ENCODE measurements around the gene DPYD.

DPYD gene

GRCh38 chr1:97119260-97120158 lies 801.3 kb downstream of the DPYD start:
- in situ Hi-C loops (cut with MboI; ENCODE audit: low sequenced_read_pairs): no loop called here

- in situ Hi-C loops (cut with MboI; ENCODE audit: low sequenced_read_pairs): no loop called here
Observed at GRCh38 chr1:97114842-97115241, 806.0 kb downstream of the DPYD start.

- in situ Hi-C loops (cut with MboI; ENCODE audit: low sequenced_read_pairs): no loop called here
Observed at GRCh38 chr1:97112442-97112841, 808.4 kb downstream of the DPYD start.

- in situ Hi-C loops (cut with MboI; ENCODE audit: low sequenced_read_pairs): no loop called here
Observed at GRCh38 chr1:97108179-97108578, 812.7 kb downstream of the DPYD start.

GRCh38 chr1:97105531-97105930 lies 815.3 kb downstream of the DPYD start:
- in situ Hi-C loops (cut with MboI; ENCODE audit: low sequenced_read_pairs): no loop called here

GRCh38 chr1:97101509-97101908 lies 819.3 kb downstream of the DPYD start:
- in situ Hi-C loops (cut with MboI; ENCODE audit: low sequenced_read_pairs): no loop called here

- in situ Hi-C loops (cut with MboI; ENCODE audit: low sequenced_read_pairs): no loop called here
Observed at GRCh38 chr1:97097404-97097925, 823.4 kb downstream of the DPYD start.

GRCh38 chr1:97095764-97096163 lies 825.1 kb downstream of the DPYD start:
- in situ Hi-C loops (cut with MboI; ENCODE audit: low sequenced_read_pairs): no loop called here

- in situ Hi-C loops (cut with MboI; ENCODE audit: low sequenced_read_pairs): no loop called here
Observed at GRCh38 chr1:97094247-97094972, 826.4 kb downstream of the DPYD start.

- in situ Hi-C loops (cut with MboI; ENCODE audit: low sequenced_read_pairs): no loop called here
Observed at GRCh38 chr1:97093741-97094140, 827.1 kb downstream of the DPYD start.

- in situ Hi-C loops (cut with MboI; ENCODE audit: low sequenced_read_pairs): no loop called here
Observed at GRCh38 chr1:97092824-97093223, 828.0 kb downstream of the DPYD start.

- in situ Hi-C loops (cut with MboI; ENCODE audit: low sequenced_read_pairs): no loop called here
Observed at GRCh38 chr1:97091679-97092078, 829.2 kb downstream of the DPYD start.

GRCh38 chr1:97091263-97091662 lies 829.6 kb downstream of the DPYD start:
- in situ Hi-C loops (cut with MboI; ENCODE audit: low sequenced_read_pairs): no loop called here

GRCh38 chr1:97090725-97091124 lies 830.1 kb downstream of the DPYD start:
- in situ Hi-C loops (cut with MboI; ENCODE audit: low sequenced_read_pairs): no loop called here

- in situ Hi-C loops (cut with MboI; ENCODE audit: low sequenced_read_pairs): no loop called here
Observed at GRCh38 chr1:97089173-97089572, 831.7 kb downstream of the DPYD start.

- in situ Hi-C loops (cut with MboI; ENCODE audit: low sequenced_read_pairs): no loop called here
Observed at GRCh38 chr1:97088391-97088790, 832.4 kb downstream of the DPYD start.

GRCh38 chr1:97084546-97084945 lies 836.3 kb downstream of the DPYD start:
- in situ Hi-C loops (cut with MboI; ENCODE audit: low sequenced_read_pairs): no loop called here

- in situ Hi-C loops (cut with MboI; ENCODE audit: low sequenced_read_pairs): no loop called here
Observed at GRCh38 chr1:97082160-97082848, 838.5 kb downstream of the DPYD start.

- in situ Hi-C loops (cut with MboI; ENCODE audit: low sequenced_read_pairs): no loop called here
Observed at GRCh38 chr1:97078872-97079271, 842.0 kb downstream of the DPYD start.

GRCh38 chr1:97077221-97077620 lies 843.6 kb downstream of the DPYD start:
- in situ Hi-C loops (cut with MboI; ENCODE audit: low sequenced_read_pairs): no loop called here

GRCh38 chr1:97074771-97075170 lies 846.1 kb downstream of the DPYD start:
- in situ Hi-C loops (cut with MboI; ENCODE audit: low sequenced_read_pairs): no loop called here

Measured in hTERT RPE-1 (cell line).